GM12878 (cell line): ENCODE data around the gene BCAR3. TPM values are rescaled to one million over a fixed set of nuclear protein-coding genes. Genes with fewer than 3 reads are reported as not detected.

Experiments used
- ATAC-seq: fragments of 200-7000 bp; cut with Tn5 transposase; 3 replicates; pipeline ENCODE4 v1.9.1; 2020; ENCODE audit warnings: mild to moderate bottlenecking, moderate library complexity
- BruUV-seq: library from RNA; stranded (reverse); fragments of 400-500 nt; replicated peaks from 2 replicates; lab custom pipeline; 2021; lab: Mats Ljungman, UMichigan
- CTCF ChIA-PET: fragments of 300-600 bp; sonication (Branson Sonifier 250); formaldehyde crosslinking; extraction: SDS; loops from one replicate; lab custom pipeline; 2021; ENCODE audit warnings: inconsistent platforms; lab: Yijun Ruan, JAX
- POLR2A ChIA-PET: fragments of 350-600 bp; formaldehyde crosslinking; extraction: SDS; loops from one replicate; lab custom pipeline; 2021; ENCODE audit warnings: inconsistent platforms; lab: Charles Lee
- RAD21 ChIA-PET: fragments of 300-600 bp; sonication (Branson Sonifier 250); formaldehyde crosslinking; loops from one replicate; lab custom pipeline; 2023; ENCODE audit warnings: antibody characterized with exemption; ENCODE audit not compliant: unreplicated experiment; lab: Charles Lee
- SMC1A ChIA-PET: fragments of 300-600 bp; sonication (Branson Sonifier 250); formaldehyde crosslinking; loops from one replicate; lab custom pipeline; 2023; ENCODE audit not compliant: unreplicated experiment, uncharacterized antibody; lab: Charles Lee
- DNase-seq: peaks from one replicate; pipeline ENCODE4 v3.0.0-alpha.2; 2011; ENCODE audit warnings: low read depth, low spot score
- FAIRE-seq: peaks from 3 replicates; lab custom pipeline; 2011; peaks lifted over from hg19 to GRCh38; lab: Jason Lieb, UNC
- H2AFZ ChIP-seq: 2 replicates; pipeline ENCODE4 v1.6.0; 2011; ENCODE audit warnings: low read depth, low read length, control low read depth; ENCODE audit not compliant: control insufficient read depth
- H3K27ac ChIP-seq: 2 replicates; pipeline ENCODE4 v1.5.1; 2011; ENCODE audit warnings: control low read depth; ENCODE audit not compliant: control insufficient read depth, insufficient read depth
- H3K27me3 ChIP-seq, 2 experiments: replicated peaks in 1 of 2; 2 replicates each; pipeline versions ENCODE4 v1.6.0 to v1.6.1; 2011; ENCODE audit warnings: low read length in 1 of 2; ENCODE audit not compliant: control insufficient read depth in 2 of 2, insufficient read depth in 2 of 2
- H3K36me3 ChIP-seq, 2 experiments: 2 replicates each; pipeline ENCODE4 v1.5.1; 2011; ENCODE audit warnings: low read length in 1 of 2; ENCODE audit not compliant: control insufficient read depth in 2 of 2, insufficient read depth in 2 of 2
- H3K4me1 ChIP-seq: 2 replicates; pipeline ENCODE4 v1.6.1; 2011; ENCODE audit warnings: mild to moderate bottlenecking, low read length, moderate library complexity, mixed read lengths; ENCODE audit not compliant: control insufficient read depth, insufficient read depth
- H3K4me2 ChIP-seq: 2 replicates; pipeline ENCODE4 v1.6.0; 2011; ENCODE audit warnings: control low read depth; ENCODE audit not compliant: control insufficient read depth, insufficient read depth
- H3K4me3 ChIP-seq: fragments of 200-600 bp; sonication (generic); 2 replicates; pipeline ENCODE4 v1.5.1; 2016
- H3K79me2 ChIP-seq: 2 replicates; pipeline ENCODE4 v1.6.0; 2011; ENCODE audit warnings: low read length; ENCODE audit not compliant: control insufficient read depth, insufficient read depth
- H3K9ac ChIP-seq: 2 replicates; pipeline ENCODE4 v1.8.0; 2011; ENCODE audit warnings: low read length, control low read depth, mixed read lengths; ENCODE audit not compliant: control insufficient read depth, insufficient read depth
- H3K9me3 ChIP-seq: replicated peaks from 3 replicates; pipeline ENCODE4 v1.5.1; 2011; ENCODE audit warnings: mild to moderate bottlenecking, low read length; ENCODE audit not compliant: control insufficient read depth, insufficient read depth
- H4K20me1 ChIP-seq: 2 replicates; pipeline ENCODE4 v1.6.0; 2011; ENCODE audit not compliant: control insufficient read depth, insufficient read depth
- FOS ChIP-seq: IDR thresholded peaks from 3 replicates; pipeline ENCODE4 v1.6.1; 2011; ENCODE audit warnings: borderline replicate concordance; ENCODE audit not compliant: insufficient read length; ENCODE audit errors: extremely low read depth
- IKZF1 ChIP-seq: fragments of 450-650 bp; conservative IDR thresholded peaks from 2 replicates; pipeline ENCODE4 v1.6.1; 2017; ENCODE audit warnings: antibody characterized with exemption, mild to moderate bottlenecking
- JUND ChIP-seq: IDR thresholded peaks from 2 replicates; pipeline ENCODE4 v1.6.1; 2012; ENCODE audit warnings: low read depth, mild to moderate bottlenecking, low read length, improper control_type of control experiment, moderate library complexity
- MTA2 ChIP-seq: fragments of 450-650 bp; IDR thresholded peaks from 2 replicates; pipeline ENCODE4 v1.6.1; 2016; ENCODE audit warnings: low read depth, mild to moderate bottlenecking, moderate library complexity
- NFXL1 ChIP-seq: fragments of 450-650 bp; IDR thresholded peaks from 2 replicates; pipeline ENCODE4 v1.6.1; 2017; ENCODE audit warnings: antibody characterized with exemption, mild to moderate bottlenecking, borderline replicate concordance
- NR2F1 ChIP-seq: fragments of 450-650 bp; conservative IDR thresholded peaks from 2 replicates; pipeline ENCODE4 v1.6.1; 2017; ENCODE audit warnings: mild to moderate bottlenecking
- PAX5 ChIP-seq: IDR thresholded peaks from 2 replicates; pipeline ENCODE4 v1.6.1; 2011; ENCODE audit warnings: low read depth, low read length, borderline replicate concordance
- PKNOX1 ChIP-seq: fragments of 450-650 bp; IDR thresholded peaks from 2 replicates; pipeline ENCODE4 v1.6.1; 2016; ENCODE audit warnings: mild to moderate bottlenecking
- RAD51 ChIP-seq: fragments of 450-650 bp; IDR thresholded peaks from 2 replicates; pipeline ENCODE4 v1.6.1; 2016; ENCODE audit warnings: moderate library complexity, mild to moderate bottlenecking, inconsistent platforms
- RBBP5 ChIP-seq: fragments of 200-600 bp; sonication (generic); conservative IDR thresholded peaks from 2 replicates; pipeline ENCODE4 v1.6.1; 2016
- RCOR1 ChIP-seq: conservative IDR thresholded peaks from 2 replicates; pipeline ENCODE4 v1.6.1; 2012; ENCODE audit warnings: low read depth, low read length, improper control_type of control experiment
- STAT1 ChIP-seq: fragments of 450-650 bp; conservative IDR thresholded peaks from 2 replicates; pipeline ENCODE4 v1.6.1; 2014; ENCODE audit warnings: antibody characterized with exemption, mild to moderate bottlenecking
- TCF12 ChIP-seq: IDR thresholded peaks from 2 replicates; pipeline ENCODE4 v1.6.1; 2011; ENCODE audit warnings: low read depth, mild to moderate bottlenecking, low read length
- ZBTB33 ChIP-seq: fragments of 450-650 bp; IDR thresholded peaks from 2 replicates; pipeline ENCODE4 v1.6.1; 2017; ENCODE audit warnings: mild to moderate bottlenecking
- ZBTB40 ChIP-seq: fragments of 450-650 bp; IDR thresholded peaks from 2 replicates; pipeline ENCODE4 v1.6.1; 2016; ENCODE audit warnings: mild to moderate bottlenecking, moderate library complexity, borderline replicate concordance
- ZNF384 ChIP-seq: IDR thresholded peaks from 2 replicates; pipeline ENCODE4 v1.6.1; 2012; ENCODE audit warnings: low read depth, mild to moderate bottlenecking, low read length, improper control_type of control experiment, borderline replicate concordance
- WGBS: methylation state at CpG from one replicate; pipeline ENCODE4 v1.1.6; 2016; ENCODE audit warnings: low lambda C conversion rate; ENCODE audit not compliant: insufficient replicate concordance, insufficient coverage; ENCODE audit errors: missing lambda C conversion rate; 5-methylcytosine and 5-hydroxymethylcytosine counted together
- in situ Hi-C: fragments of 300-500 bp; cut with MboI; formaldehyde crosslinking; loops from 9 replicates; pipeline ENCODE4 v1.14.3; 2018; ENCODE audit warnings: mixed read lengths
- intact Hi-C: fragments of 100-400 bp; cut with micrococcal nuclease; formaldehyde crosslinking; loops from one replicate; pipeline ENCODE4 v1.14.2; 2022; ENCODE audit not compliant: unreplicated experiment
- polyA plus RNA-seq, 11 experiments: library from polyadenylated mRNA; depleted of rRNA in 4 of 11; unstranded in 6 of 11; stranded (reverse) in 5 of 11; fragments of >200 nt; fragmentation: Nextera tagmentation in 4 of 11; fragmentation: Illumina TruSeq in 1 of 11; extraction: Ambion mirVana in 4 of 11; extraction: Trizol in 1 of 11; gene quantifications; 1 replicate in 1 of 11; 2 replicates in 10 of 11; pipeline versions ENCODE4 v1.2.1 to v1.2.3, GENCODE V29; 2011 to 2016; ENCODE audit warnings: inconsistent platforms in 2 of 11, missing spikeins in 2 of 11, low read depth in 1 of 11
- total RNA-seq, 4 experiments: library from RNA; depleted of rRNA in 3 of 4; stranded (reverse); fragments of >200 nt in 3 of 4; fragmentation: Illumina TruSeq in 1 of 4; extraction: Trizol in 1 of 4; gene quantifications; 2 replicates each; pipeline versions ENCODE4 v1.2.1 to v1.2.3, GENCODE V29; 2013 to 2021

Gene BCAR3
- total and polyA plus RNA-seq, 10 of the 15 experiments (the other 5 are each of a cell fraction or from before 2014, with no cell fraction given): 1.3 to 6.6 (median 1.8) TPM

GRCh38 chr1:93666613-93667384 lies 14.8 kb downstream of the BCAR3 start (continued):
- no peak for TF ChIP-seq ZBTB40
- no peak for TF ChIP-seq RAD51
- TF ChIP-seq RCOR1: no peak
- no peak for TF ChIP-seq STAT1

- Histone ChIP-seq H3K36me3 (no peaks in the 10 kb centered on the region), H4K20me1 (no peaks in the 10 kb centered on the region), H3K27me3 (no peaks in the 10 kb centered on the region; a peak in 1 of 4 replicates), H3K9ac (no peak overlapping the region), H3K9me3 (no peaks in the 10 kb centered on the region), H3K79me2 (no peaks in the 10 kb centered on the region), H3K4me1 (no peaks in the 10 kb centered on the region), H3K4me3 (no peak overlapping the region), H3K4me2 (no peak overlapping the region), H3K27ac (no peak overlapping the region), H2AFZ (no peak overlapping the region)
- ATAC-seq (no peak), FAIRE-seq (no peak), DNase-seq (no peak)
- intact Hi-C loops (no loop called here), in situ Hi-C loops (no loop called here)
- BruUV-seq: no TSS peak
- SMC1A ChIA-PET: interaction anchor here (0.7 to 2.1 kb wide), 4 partner anchors 14 to 71 kb away, joined by 3 to 6 read pairs (median 4); no protein-coding TSS in a partner anchor
- 44% methylated on average over 3 of the region's 3 CpGs for WGBS
- POLR2A ChIA-PET: interaction anchor here (0.9 to 1.0 kb wide), 2 partner anchors 66 to 120 kb away, joined by 3 read pairs; no protein-coding TSS in a partner anchor
- CTCF ChIA-PET: interaction anchor here (1.5 kb wide), 1 partner anchor 148 kb away, joined by 4 read pairs; no protein-coding TSS in a partner anchor
- RAD21 ChIA-PET: no interaction called here
- TF ChIP-seq IKZF1: no peak
- TF ChIP-seq ZBTB33: no peak
- TF ChIP-seq TCF12: no peak
- no peak for TF ChIP-seq FOS
- no peak for TF ChIP-seq RBBP5
- TF ChIP-seq NFXL1: no peak
- no peak for TF ChIP-seq JUND
- no peak for TF ChIP-seq PAX5
- no peak for TF ChIP-seq MTA2
- TF ChIP-seq PKNOX1: no peak
- no peak for TF ChIP-seq ZNF384
- TF ChIP-seq NR2F1: no peak
Measured at GRCh38 chr1:93665015-93665414, 16.6 kb downstream of the BCAR3 start.
